Thyroid gland (tissue), 4 donors: ENCODE results near the gene ZDHHC8.

ENCODE experiments used
- POLR2A ChIP-seq, 2 donors: fragments of 450-650 bp; IDR thresholded peaks; one replicate each; pipeline ENCODE4 v1.6.1; 2017; ENCODE audit warnings: antibody characterized with exemption in 2 of 2, mild to moderate bottlenecking in 2 of 2, moderate library complexity in 1 of 2
- TF ChIP-seq, protein P1 (sequence below), 6 experiments: fragments of 200-600 bp in 3 of 6; fragments of 450-650 bp in 3 of 6; sonication (generic) in 3 of 6; IDR thresholded peaks; one replicate each; pipeline ENCODE4 v1.5.1; 2016 to 2019; ENCODE audit warnings: antibody characterized with exemption in 6 of 6, mild to moderate bottlenecking in 2 of 6, inconsistent platforms in 1 of 6, moderate library complexity in 1 of 6

DNA sequence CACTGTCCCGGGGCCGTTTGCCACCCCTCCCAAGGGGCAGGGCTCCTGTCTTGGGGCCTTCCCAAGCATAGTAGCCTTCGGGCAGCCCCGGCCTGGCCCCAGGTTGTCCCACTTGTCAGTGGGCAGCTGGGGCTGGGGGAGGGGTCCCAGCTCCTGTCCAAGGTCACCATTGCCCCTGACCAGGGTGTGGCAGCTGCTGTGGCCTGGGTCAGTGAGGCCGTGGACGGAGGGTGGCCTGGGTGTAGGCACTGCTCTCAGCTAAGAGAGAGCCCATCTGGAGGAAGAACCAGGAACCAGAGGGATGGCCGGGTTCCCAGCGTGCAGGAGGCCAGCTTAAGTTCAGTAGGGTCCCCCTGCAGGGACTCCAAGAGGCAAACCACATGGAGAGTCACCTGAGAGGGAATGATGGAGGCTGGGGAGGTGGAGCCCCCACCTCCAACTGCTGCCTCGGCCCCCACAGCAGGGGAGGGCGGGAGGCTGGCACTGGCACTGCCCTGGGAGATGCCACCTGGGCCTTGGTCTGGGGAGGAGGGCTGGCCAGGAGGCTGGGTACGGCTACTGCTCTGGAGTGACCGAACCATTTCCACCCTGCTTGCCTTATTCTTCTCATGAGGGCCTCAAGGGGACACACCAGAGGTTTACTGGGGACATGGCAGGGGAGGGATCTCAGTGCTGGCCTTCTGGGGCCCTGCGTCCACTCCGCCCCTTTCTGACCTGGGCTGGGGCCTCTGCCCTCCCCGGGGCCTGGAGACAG is 26.0 kb downstream of the ZDHHC8 start:
- TF ChIP-seq, protein P1, sequence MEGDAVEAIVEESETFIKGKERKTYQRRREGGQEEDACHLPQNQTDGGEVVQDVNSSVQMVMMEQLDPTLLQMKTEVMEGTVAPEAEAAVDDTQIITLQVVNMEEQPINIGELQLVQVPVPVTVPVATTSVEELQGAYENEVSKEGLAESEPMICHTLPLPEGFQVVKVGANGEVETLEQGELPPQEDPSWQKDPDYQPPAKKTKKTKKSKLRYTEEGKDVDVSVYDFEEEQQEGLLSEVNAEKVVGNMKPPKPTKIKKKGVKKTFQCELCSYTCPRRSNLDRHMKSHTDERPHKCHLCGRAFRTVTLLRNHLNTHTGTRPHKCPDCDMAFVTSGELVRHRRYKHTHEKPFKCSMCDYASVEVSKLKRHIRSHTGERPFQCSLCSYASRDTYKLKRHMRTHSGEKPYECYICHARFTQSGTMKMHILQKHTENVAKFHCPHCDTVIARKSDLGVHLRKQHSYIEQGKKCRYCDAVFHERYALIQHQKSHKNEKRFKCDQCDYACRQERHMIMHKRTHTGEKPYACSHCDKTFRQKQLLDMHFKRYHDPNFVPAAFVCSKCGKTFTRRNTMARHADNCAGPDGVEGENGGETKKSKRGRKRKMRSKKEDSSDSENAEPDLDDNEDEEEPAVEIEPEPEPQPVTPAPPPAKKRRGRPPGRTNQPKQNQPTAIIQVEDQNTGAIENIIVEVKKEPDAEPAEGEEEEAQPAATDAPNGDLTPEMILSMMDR (IDR thresholded peaks at IDR 0.05), result no peak
- no peak for TF ChIP-seq POLR2A (IDR thresholded peaks at IDR 0.05)
